ENCODE data around the gene DRAP1. TPM values are rescaled to one million over a fixed set of nuclear protein-coding genes. Genes with fewer than 3 reads are reported as not detected.

Gene DRAP1
- total RNA-seq, 6 donors from 2014 or later = 60.3 to 111 (median 80.0) TPM

GRCh38 chr11:65960824-65961266 is 41.6 kb downstream of the DRAP1 start:
- no peak for DNase-seq
- TF ChIP-seq EP300 (IDR thresholded peaks at IDR 0.05) = no peak
- TF ChIP-seq CTCF (IDR thresholded peaks at IDR 0.05) = peak in 1 of 6 experiments; percentile 1
- TF ChIP-seq POLR2AphosphoS5 (IDR thresholded peaks at IDR 0.05) = no peak
- Histone ChIP-seq H3K9me3 (no peaks in the 10 kb centered on the region), H3K27ac (peak overlapping the region; percentile 89 to 95 (median 92)), H3K4me3 (peak overlapping the region; percentile 47 to 95 (median 85)), H3K36me3 (peaks cover 14 to 23% (median 19%) of the 10 kb centered on the region in 4 donors), H3K4me1 (peaks cover 20 to 37% (median 24%) of the 10 kb centered on the region in 4 donors), H3K27me3 (no peaks in the 10 kb centered on the region)
- 52 to 57% methylated on average over 16 of the region's 16 CpGs for WGBS, 2 donors
- no peak for ATAC-seq (ENCODE audit: low FRiP score in 2 of 2)

- peak in 1 of 4 donors; percentile 2 for TF ChIP-seq EP300 (IDR thresholded peaks at IDR 0.05)
- TF ChIP-seq POLR2AphosphoS5 (IDR thresholded peaks at IDR 0.05) = peak; percentile 82 to 95
- peak in 3 of 4 donors; percentile 65 to 85 (median 68) for TF ChIP-seq POLR2A (IDR thresholded peaks at IDR 0.05)
- peak in 2 of 6 experiments; percentile 10 to 48 for TF ChIP-seq CTCF (IDR thresholded peaks at IDR 0.05)
- peaks cover 20 to 37% (median 24%) of the 10 kb centered on the region in 4 donors for H3K4me1 ChIP-seq
- WGBS, 2 donors = 0 to 1% methylated on average over 30 to 74 of the region's 97 CpGs
- ATAC-seq (ENCODE audit: low FRiP score in 2 of 2) = peak; percentile 96 to 98
- no peaks in the 10 kb centered on the region for H3K27me3 ChIP-seq
- DNase-seq = peak; percentile 93 to 99
- peaks cover 20 to 29% (median 25%) of the 10 kb centered on the region in 4 donors for H3K36me3 ChIP-seq
- H3K27ac ChIP-seq = peak within 1 kb of the TSS; percentile 89 to 95 (median 92)
- H3K9me3 ChIP-seq = no peaks in the 10 kb centered on the region
- H3K4me3 ChIP-seq = peak within 1 kb of the TSS; percentile 57 to 95 (median 85)
Observed at GRCh38 chr11:65961267-65962140, 42.3 kb downstream of the DRAP1 start, which contains the start of gene SART1. Gene SART1 (plus strand): TSS chr11:65961734. CDS start chr11:65961781, 47 bp downstream.

DNA sequence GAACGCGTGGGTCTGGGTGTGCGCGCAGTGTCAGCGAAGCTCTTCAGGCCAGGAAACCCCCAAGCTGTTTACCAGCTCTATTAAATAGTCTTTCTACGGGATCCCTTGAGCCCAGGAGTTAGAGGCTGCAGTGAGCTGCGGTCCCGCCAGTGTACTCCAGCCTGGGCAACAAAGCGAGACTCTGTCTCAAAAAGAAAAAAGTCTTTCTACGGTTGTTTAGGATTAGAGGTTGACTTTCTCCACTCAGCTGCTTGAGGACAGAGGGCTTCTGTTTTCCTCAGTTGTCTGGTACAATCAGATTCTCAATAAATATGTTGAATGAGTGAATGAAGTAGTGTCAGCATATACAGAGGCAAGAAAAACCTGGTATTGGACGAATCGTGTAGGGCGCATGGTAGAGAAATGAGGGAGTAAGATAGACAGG is 42.9 kb downstream of the DRAP1 start:
- DNase-seq = no peak
- H3K4me3 ChIP-seq = peak overlapping the region; percentile 57 to 95 (median 85)
- H3K9me3 ChIP-seq = no peaks in the 10 kb centered on the region
- peak overlapping the region; percentile 89 to 95 (median 92) for H3K27ac ChIP-seq
- no peaks in the 10 kb centered on the region for H3K27me3 ChIP-seq
- TF ChIP-seq EP300 (IDR thresholded peaks at IDR 0.05) (no peak), CTCF (IDR thresholded peaks at IDR 0.05) (no peak), POLR2AphosphoS5 (IDR thresholded peaks at IDR 0.05) (no peak), POLR2A (IDR thresholded peaks at IDR 0.05) (no peak)
- peaks cover 27 to 36% (median 32%) of the 10 kb centered on the region in 4 donors for H3K36me3 ChIP-seq
- H3K4me1 ChIP-seq = peaks cover 20 to 37% (median 24%) of the 10 kb centered on the region in 4 donors
- 5 to 6% methylated on average over 8 to 13 of the region's 13 CpGs for WGBS, 2 donors
- no peak for ATAC-seq (ENCODE audit: low FRiP score in 2 of 2)

GRCh38 chr11:65964906-65965305 is 45.7 kb downstream of the DRAP1 start:
- Histone ChIP-seq H3K27ac (no peak overlapping the region), H3K27me3 (no peaks in the 10 kb centered on the region), H3K36me3 (peaks cover 35 to 63% (median 49%) of the 10 kb centered on the region in 4 donors), H3K4me1 (peaks cover 20 to 57% (median 39%) of the 10 kb centered on the region in 4 donors), H3K9me3 (no peaks in the 10 kb centered on the region), H3K4me3 (no peak overlapping the region)
- 80 to 85% methylated on average over 5 to 10 of the region's 10 CpGs for WGBS, 2 donors
- DNase-seq (no peak), ATAC-seq (ENCODE audit: low FRiP score in 2 of 2) (no peak)
- TF ChIP-seq EP300 (IDR thresholded peaks at IDR 0.05) = no peak
- TF ChIP-seq POLR2AphosphoS5 (IDR thresholded peaks at IDR 0.05) = no peak
- TF ChIP-seq POLR2A (IDR thresholded peaks at IDR 0.05) = no peak
- no peak for TF ChIP-seq CTCF (IDR thresholded peaks at IDR 0.05)
